HFFc6 (cell line): ENCODE measurements around the gene OR2D2. TPM values are rescaled to one million over a fixed set of nuclear protein-coding genes. Genes with fewer than 3 reads are reported as not detected.
"Not testable (repeated sequence)": the region's sequence is repeated elsewhere in the genome, so short reads cannot be mapped to it uniquely, and the experiment has no call there.

ENCODE experiments used
- DNase-seq: peaks from one replicate; pipeline ENCODE4 v3.0.0-alpha.2; 2018
- H3K27ac Mint-ChIP-seq: 2 replicates; pipeline ENCODE4 v1.8.0; 2020; ENCODE audit warnings: mild to moderate bottlenecking, mixed read lengths
- H3K27me3 Mint-ChIP-seq: 2 replicates; pipeline ENCODE4 v1.8.0; 2021; ENCODE audit warnings: mild to moderate bottlenecking, moderate library complexity, mixed read lengths; ENCODE audit not compliant: insufficient read depth
- H3K36me3 Mint-ChIP-seq: 2 replicates; pipeline ENCODE4 v1.8.0; 2021; ENCODE audit warnings: low read depth, mixed read lengths
- H3K4me1 Mint-ChIP-seq: 2 replicates; pipeline ENCODE4 v1.8.0; 2020; ENCODE audit warnings: low read depth, mixed read lengths
- H3K4me3 Mint-ChIP-seq: 2 replicates; pipeline ENCODE4 v1.8.0; 2020; ENCODE audit warnings: mild to moderate bottlenecking, moderate library complexity, mixed read lengths
- H3K9me3 Mint-ChIP-seq: 2 replicates; pipeline ENCODE4 v1.8.0; 2020; ENCODE audit warnings: mild to moderate bottlenecking, mixed read lengths
- total RNA-seq, 6 experiments: library from RNA; stranded (reverse); fragmentation: NEBNext Ultra II Directional; extraction: Animal tissue kit (Norgen Biotek cat#: 25700); gene quantifications; 2 replicates in 1 of 6; 3 replicates in 5 of 6; pipeline ENCODE4 v1.2.3, GENCODE V29; 2021
- TF ChIP-seq, protein P1 (sequence below): fragments of 200-600 bp; sonication (generic); IDR thresholded peaks from 2 replicates; pipeline ENCODE4 v1.5.0; 2021; ENCODE audit warnings: antibody characterized with exemption, mild to moderate bottlenecking

OR2D2 gene
- total RNA-seq, 6 experiments from 2014 or later: not detected

DNA sequence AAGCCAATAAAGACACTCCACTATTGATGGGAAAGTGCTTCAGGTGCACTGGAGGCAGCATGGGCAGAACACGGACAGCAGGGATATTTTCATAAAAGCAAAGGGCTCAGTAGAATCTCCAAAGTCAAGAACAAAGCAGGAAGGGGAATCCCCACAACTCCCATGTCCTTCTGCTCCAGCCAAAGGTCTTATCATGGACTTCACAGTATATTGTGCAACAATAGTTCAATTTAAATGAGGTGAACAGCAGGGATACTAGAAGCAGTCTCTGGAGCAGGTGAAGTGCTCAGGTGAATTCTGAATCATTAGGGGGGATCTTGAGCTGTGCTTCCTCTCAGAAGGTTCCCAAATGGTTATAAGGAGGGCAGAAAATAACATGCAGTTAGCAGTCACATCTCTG lies 6.6 kb upstream of the OR2D2 start:
- no peak for DNase-seq
- H3K27me3 Mint-ChIP-seq: no peaks in the 10 kb centered on the region
- H3K9me3 Mint-ChIP-seq: no peaks in the 10 kb centered on the region

DNA sequence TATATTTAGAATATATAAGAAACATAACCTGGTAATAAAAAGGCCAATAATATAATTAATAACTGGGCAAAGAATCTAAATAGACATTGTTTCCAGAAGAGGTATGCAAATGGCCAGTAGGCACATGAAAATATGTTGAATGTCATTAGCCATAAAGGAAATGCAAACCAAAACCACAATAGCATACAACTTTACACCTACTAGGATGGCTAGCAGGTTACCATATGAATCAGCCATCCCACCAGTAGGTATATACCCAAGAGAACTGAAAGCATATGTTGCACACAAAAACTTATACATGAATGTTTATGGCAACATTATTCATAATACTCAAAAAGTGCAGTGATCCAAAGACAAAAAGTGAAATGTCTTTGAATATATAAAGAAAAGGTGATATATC lies 2.7 kb upstream of the OR2D2 start:
- no peaks in the 10 kb centered on the region for H3K4me1 Mint-ChIP-seq

More for the DNA sequence above, 6.6 kb upstream of the OR2D2 start:
- TF ChIP-seq, protein P1, sequence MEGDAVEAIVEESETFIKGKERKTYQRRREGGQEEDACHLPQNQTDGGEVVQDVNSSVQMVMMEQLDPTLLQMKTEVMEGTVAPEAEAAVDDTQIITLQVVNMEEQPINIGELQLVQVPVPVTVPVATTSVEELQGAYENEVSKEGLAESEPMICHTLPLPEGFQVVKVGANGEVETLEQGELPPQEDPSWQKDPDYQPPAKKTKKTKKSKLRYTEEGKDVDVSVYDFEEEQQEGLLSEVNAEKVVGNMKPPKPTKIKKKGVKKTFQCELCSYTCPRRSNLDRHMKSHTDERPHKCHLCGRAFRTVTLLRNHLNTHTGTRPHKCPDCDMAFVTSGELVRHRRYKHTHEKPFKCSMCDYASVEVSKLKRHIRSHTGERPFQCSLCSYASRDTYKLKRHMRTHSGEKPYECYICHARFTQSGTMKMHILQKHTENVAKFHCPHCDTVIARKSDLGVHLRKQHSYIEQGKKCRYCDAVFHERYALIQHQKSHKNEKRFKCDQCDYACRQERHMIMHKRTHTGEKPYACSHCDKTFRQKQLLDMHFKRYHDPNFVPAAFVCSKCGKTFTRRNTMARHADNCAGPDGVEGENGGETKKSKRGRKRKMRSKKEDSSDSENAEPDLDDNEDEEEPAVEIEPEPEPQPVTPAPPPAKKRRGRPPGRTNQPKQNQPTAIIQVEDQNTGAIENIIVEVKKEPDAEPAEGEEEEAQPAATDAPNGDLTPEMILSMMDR: no peak
- Mint-ChIP-seq H3K4me3 (no peak overlapping the region), H3K4me1 (no peaks in the 10 kb centered on the region), H3K27ac (no peak overlapping the region), H3K36me3 (no peaks in the 10 kb centered on the region)

DNA sequence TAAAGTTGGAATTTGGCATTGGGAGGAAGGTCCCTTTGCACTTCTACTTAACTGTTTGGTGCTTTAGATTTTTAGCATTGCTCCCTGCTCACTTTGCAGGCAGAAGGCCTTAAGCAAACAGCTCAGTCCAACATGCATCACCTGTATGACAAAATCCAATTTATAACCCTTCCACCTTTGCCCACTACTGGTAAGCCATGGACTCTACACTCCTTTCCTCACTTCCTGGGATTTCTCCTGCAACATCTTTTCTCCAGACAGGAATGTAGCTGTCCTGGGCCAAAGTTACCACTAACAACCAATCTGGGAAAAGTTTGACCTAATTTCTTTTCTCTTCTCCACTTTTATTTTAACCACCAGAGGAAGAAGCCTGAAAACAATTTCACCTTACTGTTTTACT lies 1.8 kb upstream of the OR2D2 start:
- no peak for DNase-seq
- Mint-ChIP-seq H3K36me3 (no peaks in the 10 kb centered on the region), H3K4me3 (no peak overlapping the region), H3K4me1 (no peaks in the 10 kb centered on the region), H3K27ac (no peak overlapping the region), H3K9me3 (no peaks in the 10 kb centered on the region), H3K27me3 (no peaks in the 10 kb centered on the region; the same call in 1 of the 2 replicates)
- TF ChIP-seq, protein P1: no peak

More for the DNA sequence above, 2.7 kb upstream of the OR2D2 start:
- Mint-ChIP-seq H3K36me3 (no peaks in the 10 kb centered on the region), H3K4me3 (no peak overlapping the region), H3K9me3 (no peaks in the 10 kb centered on the region), H3K27ac (no peak overlapping the region), H3K27me3 (no peaks in the 10 kb centered on the region; the same call in 1 of the 2 replicates)
- DNase-seq: no peak
- TF ChIP-seq, protein P1: no peak

DNA sequence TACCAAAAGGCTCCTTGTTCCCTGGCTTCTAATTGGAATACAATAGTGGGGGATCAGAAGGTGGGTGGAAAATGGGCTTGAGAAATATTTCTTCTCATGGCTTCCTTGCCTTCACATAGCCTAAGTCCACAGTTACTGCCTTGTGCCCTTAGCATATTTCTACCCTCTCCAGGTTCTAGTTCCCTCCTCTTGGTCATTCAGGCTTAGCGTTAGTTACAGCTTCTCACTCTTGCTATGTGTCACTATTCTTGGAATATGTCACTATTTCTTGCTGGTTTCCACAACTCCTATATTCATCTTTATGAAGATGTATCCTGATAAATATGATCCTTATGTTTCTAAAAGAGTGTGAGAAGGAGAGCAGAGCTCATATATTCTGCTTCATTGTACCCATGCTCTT lies 2.5 kb downstream of the OR2D2 start:
- H3K27ac Mint-ChIP-seq: no peak overlapping the region
- H3K9me3 Mint-ChIP-seq: no peaks in the 10 kb centered on the region
- no peaks in the 10 kb centered on the region for H3K4me1 Mint-ChIP-seq
- H3K4me3 Mint-ChIP-seq: no peak overlapping the region
- no peaks in the 10 kb centered on the region; the same call in 1 of the 2 replicates for H3K27me3 Mint-ChIP-seq
- DNase-seq: no peak
- H3K36me3 Mint-ChIP-seq: no peaks in the 10 kb centered on the region
- TF ChIP-seq, protein P1: no peak

DNA sequence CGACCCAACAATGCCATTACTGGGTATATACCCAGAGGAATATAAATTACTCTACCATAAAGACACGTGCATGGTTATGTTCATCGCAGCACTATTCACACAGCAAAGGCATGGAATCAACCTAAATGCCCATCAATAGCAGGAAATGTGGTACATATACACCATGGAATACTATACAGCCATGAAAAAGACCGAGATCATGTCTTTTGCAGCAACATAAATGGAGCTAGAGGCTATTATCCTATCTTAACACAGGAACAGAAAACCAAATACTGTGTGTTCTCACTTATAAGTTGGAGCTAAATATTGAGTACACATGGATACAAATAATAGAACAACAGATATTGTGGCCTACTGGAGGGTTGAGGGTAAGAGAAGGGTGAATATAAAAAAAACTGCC lies 3.5 kb downstream of the OR2D2 start:
- Mint-ChIP-seq H3K9me3 (no peaks in the 10 kb centered on the region), H3K27ac (no peak overlapping the region), H3K36me3 (no peaks in the 10 kb centered on the region), H3K4me1 (no peaks in the 10 kb centered on the region), H3K4me3 (no peak overlapping the region), H3K27me3 (no peaks in the 10 kb centered on the region; the same call in 1 of the 2 replicates)
- DNase-seq: no peak
- TF ChIP-seq, protein P1: no peak

DNA sequence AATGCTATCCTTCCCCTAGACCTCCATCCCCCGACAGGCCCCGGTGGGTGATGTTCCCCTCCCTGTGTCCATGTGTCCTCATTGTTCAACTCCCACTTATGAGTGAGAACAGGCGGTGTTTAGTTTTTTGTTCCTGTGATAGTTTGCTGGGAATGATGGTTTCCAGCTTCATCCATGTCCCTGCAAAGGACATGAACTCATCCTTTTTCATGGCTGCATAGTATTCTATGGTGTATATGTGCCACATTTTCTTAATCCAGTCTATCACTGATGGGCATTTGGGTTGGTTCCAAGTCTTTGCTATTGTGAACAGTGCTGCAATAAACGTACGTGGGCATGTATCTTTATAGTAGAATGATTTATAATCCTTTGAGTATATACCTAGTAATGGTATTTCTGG lies 4.6 kb downstream of the OR2D2 start:
- H3K4me1 Mint-ChIP-seq, H3K36me3 Mint-ChIP-seq, DNase-seq, H3K4me3 Mint-ChIP-seq, H3K27ac Mint-ChIP-seq, H3K27me3 Mint-ChIP-seq, H3K9me3 Mint-ChIP-seq: not testable (repeated sequence)
